Measurements from ENCODE around the gene SAMD4A.
A peak's percentile ranks its signal among the peaks of the same experiment; 100 is the strongest.

The SAMD4A gene

GRCh38 chr14:54627219-54627539 lies 60.3 kb downstream of the SAMD4A start:
- Mint-ChIP-seq H3K36me3 (ENCODE audit: low read depth) (peaks cover 5% of the 10 kb centered on the region), H3K4me3 (peak overlapping the region; percentile 71), H3K27ac (peak overlapping the region; percentile 96), H3K4me1 (ENCODE audit: low read depth) (peaks cover 64% of the 10 kb centered on the region), H3K27me3 (no peaks in the 10 kb centered on the region), H3K9me3 (peaks cover 4% of the 10 kb centered on the region)
- no peak for DNase-seq

- H3K36me3 Mint-ChIP-seq (ENCODE audit: low read depth), result peaks cover 5% of the 10 kb centered on the region
- H3K9me3 Mint-ChIP-seq, result peaks cover 4% of the 10 kb centered on the region
- DNase-seq, result peak; percentile 48
- H3K27ac Mint-ChIP-seq, result peak overlapping the region; percentile 96
- no peaks in the 10 kb centered on the region for H3K27me3 Mint-ChIP-seq
- peaks cover 58% of the 10 kb centered on the region for H3K4me1 Mint-ChIP-seq (ENCODE audit: low read depth)
- peak overlapping the region; percentile 71 for H3K4me3 Mint-ChIP-seq
Measured at GRCh38 chr14:54627540-54628363, 60.8 kb downstream of the SAMD4A start.

- H3K27me3 Mint-ChIP-seq, result no peaks in the 10 kb centered on the region
- H3K9me3 Mint-ChIP-seq, result no peaks in the 10 kb centered on the region
- peak overlapping the region; percentile 96 for H3K27ac Mint-ChIP-seq
- H3K36me3 Mint-ChIP-seq (ENCODE audit: low read depth), result no peaks in the 10 kb centered on the region
- H3K4me1 Mint-ChIP-seq (ENCODE audit: low read depth), result peaks cover 48% of the 10 kb centered on the region
- H3K4me3 Mint-ChIP-seq, result no peak overlapping the region
- DNase-seq, result no peak
Measured at GRCh38 chr14:54629183-54629582, 62.3 kb downstream of the SAMD4A start.

GRCh38 chr14:54629635-54630360 lies 62.9 kb downstream of the SAMD4A start:
- Mint-ChIP-seq H3K4me3 (no peak overlapping the region), H3K27ac (peak overlapping the region; percentile 8), H3K4me1 (ENCODE audit: low read depth) (peaks cover 45% of the 10 kb centered on the region), H3K9me3 (no peaks in the 10 kb centered on the region), H3K36me3 (ENCODE audit: low read depth) (no peaks in the 10 kb centered on the region), H3K27me3 (no peaks in the 10 kb centered on the region)
- DNase-seq, result no peak

- no peak for DNase-seq
- H3K9me3 Mint-ChIP-seq, result no peaks in the 10 kb centered on the region
- peaks cover 41% of the 10 kb centered on the region for H3K4me1 Mint-ChIP-seq (ENCODE audit: low read depth)
- no peak overlapping the region for H3K4me3 Mint-ChIP-seq
- H3K27me3 Mint-ChIP-seq, result no peaks in the 10 kb centered on the region
- no peak overlapping the region for H3K27ac Mint-ChIP-seq
- no peaks in the 10 kb centered on the region for H3K36me3 Mint-ChIP-seq (ENCODE audit: low read depth)
Measured at GRCh38 chr14:54631016-54631415, 64.1 kb downstream of the SAMD4A start.

- DNase-seq, result no peak
- Mint-ChIP-seq H3K4me3 (no peak overlapping the region), H3K27ac (no peak overlapping the region), H3K4me1 (ENCODE audit: low read depth) (peaks cover 29% of the 10 kb centered on the region), H3K27me3 (no peaks in the 10 kb centered on the region), H3K36me3 (ENCODE audit: low read depth) (no peaks in the 10 kb centered on the region), H3K9me3 (no peaks in the 10 kb centered on the region)
Measured at GRCh38 chr14:54632452-54632851, 65.5 kb downstream of the SAMD4A start.

- no peak for DNase-seq
- no peak overlapping the region for H3K27ac Mint-ChIP-seq
- H3K9me3 Mint-ChIP-seq, result no peaks in the 10 kb centered on the region
- H3K27me3 Mint-ChIP-seq, result no peaks in the 10 kb centered on the region
- H3K4me1 Mint-ChIP-seq (ENCODE audit: low read depth), result peaks cover 23% of the 10 kb centered on the region
- no peak overlapping the region for H3K4me3 Mint-ChIP-seq
- no peaks in the 10 kb centered on the region for H3K36me3 Mint-ChIP-seq (ENCODE audit: low read depth)
Measured at GRCh38 chr14:54633076-54633475, 66.1 kb downstream of the SAMD4A start.

- no peak overlapping the region for H3K4me3 Mint-ChIP-seq
- DNase-seq, result no peak
- H3K27ac Mint-ChIP-seq, result no peak overlapping the region
- no peaks in the 10 kb centered on the region for H3K36me3 Mint-ChIP-seq (ENCODE audit: low read depth)
- peaks cover 2% of the 10 kb centered on the region for H3K4me1 Mint-ChIP-seq (ENCODE audit: low read depth)
- H3K27me3 Mint-ChIP-seq, result no peaks in the 10 kb centered on the region
- H3K9me3 Mint-ChIP-seq, result no peaks in the 10 kb centered on the region
Measured at GRCh38 chr14:54637270-54638134, 70.6 kb downstream of the SAMD4A start.

- no peak for DNase-seq
- H3K9me3 Mint-ChIP-seq, result no peaks in the 10 kb centered on the region
- H3K27me3 Mint-ChIP-seq, result no peaks in the 10 kb centered on the region
- H3K27ac Mint-ChIP-seq, result no peak overlapping the region
- H3K4me1 Mint-ChIP-seq (ENCODE audit: low read depth), result peaks cover 2% of the 10 kb centered on the region
- no peak overlapping the region for H3K4me3 Mint-ChIP-seq
- no peaks in the 10 kb centered on the region for H3K36me3 Mint-ChIP-seq (ENCODE audit: low read depth)
Measured at GRCh38 chr14:54638135-54638446, 71.2 kb downstream of the SAMD4A start.

- peaks cover 13% of the 10 kb centered on the region for H3K4me1 Mint-ChIP-seq (ENCODE audit: low read depth)
Measured at GRCh38 chr14:54639611-54640010, 72.7 kb downstream of the SAMD4A start.

GRCh38 chr14:54640506-54640905 lies 73.6 kb downstream of the SAMD4A start:
- H3K36me3 Mint-ChIP-seq (ENCODE audit: low read depth), result no peaks in the 10 kb centered on the region
- no peaks in the 10 kb centered on the region for H3K27me3 Mint-ChIP-seq
- H3K4me1 Mint-ChIP-seq (ENCODE audit: low read depth), result peaks cover 15% of the 10 kb centered on the region
- H3K27ac Mint-ChIP-seq, result no peak overlapping the region
- H3K4me3 Mint-ChIP-seq, result no peak overlapping the region
- DNase-seq, result no peak
- no peaks in the 10 kb centered on the region for H3K9me3 Mint-ChIP-seq

More at GRCh38 chr14:54639611-54640010, 72.7 kb downstream of the SAMD4A start:
- no peaks in the 10 kb centered on the region for H3K9me3 Mint-ChIP-seq
- H3K36me3 Mint-ChIP-seq (ENCODE audit: low read depth), result no peaks in the 10 kb centered on the region
- H3K27ac Mint-ChIP-seq, result no peak overlapping the region
- no peak for DNase-seq
- no peaks in the 10 kb centered on the region for H3K27me3 Mint-ChIP-seq
- H3K4me3 Mint-ChIP-seq, result no peak overlapping the region

- Mint-ChIP-seq H3K27ac (no peak overlapping the region), H3K36me3 (ENCODE audit: low read depth) (no peaks in the 10 kb centered on the region), H3K4me3 (no peak overlapping the region), H3K9me3 (no peaks in the 10 kb centered on the region), H3K27me3 (no peaks in the 10 kb centered on the region), H3K4me1 (ENCODE audit: low read depth) (peaks cover 25% of the 10 kb centered on the region)
- DNase-seq, result no peak
Measured at GRCh38 chr14:54642121-54642520, 75.2 kb downstream of the SAMD4A start.

GRCh38 chr14:54642801-54643695 lies 76.1 kb downstream of the SAMD4A start:
- no peak overlapping the region for H3K27ac Mint-ChIP-seq
- DNase-seq, result no peak
- no peaks in the 10 kb centered on the region for H3K36me3 Mint-ChIP-seq (ENCODE audit: low read depth)
- H3K4me3 Mint-ChIP-seq, result no peak overlapping the region
- no peaks in the 10 kb centered on the region for H3K9me3 Mint-ChIP-seq
- peaks cover 25% of the 10 kb centered on the region for H3K4me1 Mint-ChIP-seq (ENCODE audit: low read depth)
- no peaks in the 10 kb centered on the region for H3K27me3 Mint-ChIP-seq

GRCh38 chr14:54643696-54644176 lies 76.8 kb downstream of the SAMD4A start:
- H3K27ac Mint-ChIP-seq, result peak overlapping the region; percentile 20
- H3K4me1 Mint-ChIP-seq (ENCODE audit: low read depth), result peaks cover 25% of the 10 kb centered on the region
- H3K9me3 Mint-ChIP-seq, result no peaks in the 10 kb centered on the region
- no peaks in the 10 kb centered on the region for H3K36me3 Mint-ChIP-seq (ENCODE audit: low read depth)
- H3K4me3 Mint-ChIP-seq, result no peak overlapping the region
- H3K27me3 Mint-ChIP-seq, result no peaks in the 10 kb centered on the region
- no peak for DNase-seq

Measured in activated T-cell treated with anti-CD3 and anti-CD28 coated beads, Interleukin-2, amount 50 U/mL, for 24 hours (primary cell).